GM18858 (cell line): ENCODE measurements around the gene CFAP52.
"Not testable (repeated sequence)": the region's sequence is repeated elsewhere in the genome, so short reads cannot be mapped to it uniquely, and the experiment has no call there.

Experiments used
- ATAC-seq: cut with Tn5 transposase; IDR thresholded peaks from one replicate; pipeline ENCODE4 v1.9.1; 2021; ENCODE audit not compliant: unreplicated experiment

Gene CFAP52

GRCh38 chr17:9568004-9568403 is 8.4 kb upstream of the CFAP52 start:
- ATAC-seq = no peak

- no peak for ATAC-seq
Observed at GRCh38 chr17:9568957-9569588, 7.4 kb upstream of the CFAP52 start.

GRCh38 chr17:9571201-9571600 is 5.2 kb upstream of the CFAP52 start:
- ATAC-seq = no peak

- peak; percentile 59 for ATAC-seq
Observed at GRCh38 chr17:9575381-9576101, 901 bp upstream of the CFAP52 start, which contains the start of gene STX8. Gene STX8, minus strand, starts transcription at chr17:9575820. Its CDS starts 12 bp downstream, at chr17:9575808.

GRCh38 chr17:9577373-9577709 is 899 bp downstream of the CFAP52 start:
- ATAC-seq = no peak

GRCh38 chr17:9587969-9588656 is 11.7 kb downstream of the CFAP52 start:
- no peak for ATAC-seq

- ATAC-seq = no peak
Observed at GRCh38 chr17:9594065-9594464, 17.6 kb downstream of the CFAP52 start.

- ATAC-seq = not testable (repeated sequence)
Observed at GRCh38 chr17:9597638-9598037, 21.2 kb downstream of the CFAP52 start.

- no peak for ATAC-seq
Observed at GRCh38 chr17:9598661-9599060, 22.2 kb downstream of the CFAP52 start.

- not testable (repeated sequence) for ATAC-seq
Observed at GRCh38 chr17:9604583-9604982, 28.1 kb downstream of the CFAP52 start.

- no peak for ATAC-seq
Observed at GRCh38 chr17:9606453-9606852, 30.0 kb downstream of the CFAP52 start.

- ATAC-seq = not testable (repeated sequence)
Observed at GRCh38 chr17:9607058-9607457, 30.6 kb downstream of the CFAP52 start.

GRCh38 chr17:9611557-9611956 is 35.1 kb downstream of the CFAP52 start:
- no peak for ATAC-seq

GRCh38 chr17:9612006-9612405 is 35.6 kb downstream of the CFAP52 start:
- no peak for ATAC-seq

- ATAC-seq = no peak
Observed at GRCh38 chr17:9615486-9615885, 39.0 kb downstream of the CFAP52 start.

GRCh38 chr17:9622961-9623360 is 46.5 kb downstream of the CFAP52 start:
- no peak for ATAC-seq

GRCh38 chr17:9628509-9628908 is 52.1 kb downstream of the CFAP52 start:
- ATAC-seq = no peak

GRCh38 chr17:9632741-9633140 is 56.3 kb downstream of the CFAP52 start:
- ATAC-seq = no peak

GRCh38 chr17:9635340-9635739 is 58.9 kb downstream of the CFAP52 start:
- no peak for ATAC-seq

GRCh38 chr17:9636501-9636900 is 60.1 kb downstream of the CFAP52 start:
- no peak for ATAC-seq

- not testable (repeated sequence) for ATAC-seq
Observed at GRCh38 chr17:9640388-9640787, 63.9 kb downstream of the CFAP52 start.

- no peak for ATAC-seq
Observed at GRCh38 chr17:9643611-9644010, 67.2 kb downstream of the CFAP52 start.
